SJCRH30 (cell line): ENCODE results near the gene LAMC1. TPM values are rescaled to one million over a fixed set of nuclear protein-coding genes. Genes with fewer than 3 reads are reported as not detected.
A peak's percentile ranks its signal among the peaks of the same experiment; 100 is the strongest.

ENCODE experiments used
- DNase-seq, 2 experiments: peaks; one replicate each; pipeline ENCODE4 v3.0.0-alpha.2; 2015 to 2020
- H3K27ac ChIP-seq: fragments of 250-450 bp; sonication (Bioruptor Pico); 2 replicates; pipeline ENCODE4 v1.5.1; 2020; ENCODE audit warnings: mild to moderate bottlenecking, moderate library complexity
- H3K27me3 ChIP-seq: fragments of 250-450 bp; sonication (Bioruptor Pico); 2 replicates; pipeline ENCODE4 v1.5.1; 2020; ENCODE audit warnings: mild to moderate bottlenecking, moderate library complexity
- H3K36me3 ChIP-seq: fragments of 250-450 bp; sonication (Bioruptor Pico); 2 replicates; pipeline ENCODE4 v1.5.1; 2020; ENCODE audit warnings: mild to moderate bottlenecking, moderate library complexity
- H3K4me1 ChIP-seq: fragments of 250-450 bp; sonication (Bioruptor Pico); 2 replicates; pipeline ENCODE4 v1.5.1; 2020; ENCODE audit warnings: mild to moderate bottlenecking, moderate library complexity
- H3K4me3 ChIP-seq: fragments of 250-450 bp; sonication (Bioruptor Pico); 2 replicates; pipeline ENCODE4 v1.5.1; 2020; ENCODE audit warnings: mild to moderate bottlenecking, moderate library complexity
- H3K9me3 ChIP-seq: fragments of 250-450 bp; sonication (Bioruptor Pico); replicated peaks from 2 replicates; pipeline ENCODE4 v1.5.1; 2020; ENCODE audit warnings: mild to moderate bottlenecking, moderate library complexity
- total RNA-seq: library from RNA; depleted of rRNA; stranded (reverse); fragments of >200 nt; shearing (Covaris generic); gene quantifications from 2 replicates; pipeline ENCODE4 v1.2.3, GENCODE V29; 2014

The LAMC1 gene
- total RNA-seq, 1 experiment from 2014 or later = 122 TPM

- H3K9me3 ChIP-seq = no peaks in the 10 kb centered on the region
- peak; percentile 14 to 75 for DNase-seq
- H3K27me3 ChIP-seq = no peaks in the 10 kb centered on the region
- peaks cover 43% of the 10 kb centered on the region for H3K4me1 ChIP-seq
- H3K27ac ChIP-seq = peak overlapping the region; percentile 82
- peaks cover 2% of the 10 kb centered on the region; the same call in 1 of the 2 replicates for H3K36me3 ChIP-seq
- peak overlapping the region; percentile 98 for H3K4me3 ChIP-seq
Measured at GRCh38 chr1:183025782-183026774, 2.9 kb downstream of the LAMC1 start.

GRCh38 chr1:183027031-183027430 lies 3.8 kb downstream of the LAMC1 start:
- peaks cover 2% of the 10 kb centered on the region; the same call in 1 of the 2 replicates for H3K36me3 ChIP-seq
- peaks cover 50% of the 10 kb centered on the region for H3K4me1 ChIP-seq
- peak overlapping the region; percentile 98 for H3K4me3 ChIP-seq
- H3K27me3 ChIP-seq = no peaks in the 10 kb centered on the region
- peak overlapping the region; percentile 82 for H3K27ac ChIP-seq
- no peak for DNase-seq
- H3K9me3 ChIP-seq = no peaks in the 10 kb centered on the region

DNA sequence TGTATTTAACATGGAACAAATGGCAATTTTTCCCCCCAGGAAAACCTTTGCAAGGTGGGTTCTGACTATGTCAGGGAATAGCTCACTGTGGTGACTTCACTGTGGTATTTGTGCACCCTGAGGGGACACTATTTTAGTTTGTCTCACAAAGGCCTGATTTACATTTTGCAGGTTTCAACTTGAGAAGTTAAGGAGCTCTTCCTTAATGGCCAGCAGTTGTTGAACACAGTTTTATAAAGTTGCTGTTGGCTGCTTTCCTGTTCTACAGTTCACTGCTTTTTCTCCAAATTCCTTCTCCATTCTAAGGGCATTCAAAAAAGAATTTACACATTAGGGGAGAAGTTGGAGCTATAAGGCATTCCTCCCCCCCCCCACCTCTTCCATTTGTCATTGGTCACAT lies 4.6 kb downstream of the LAMC1 start:
- H3K27me3 ChIP-seq = no peaks in the 10 kb centered on the region
- no peak overlapping the region for H3K27ac ChIP-seq
- H3K9me3 ChIP-seq = no peaks in the 10 kb centered on the region
- H3K4me1 ChIP-seq = peaks cover 58% of the 10 kb centered on the region
- no peak overlapping the region for H3K4me3 ChIP-seq
- DNase-seq = no peak
- peaks cover 4% of the 10 kb centered on the region; the same call in 1 of the 2 replicates for H3K36me3 ChIP-seq

DNA sequence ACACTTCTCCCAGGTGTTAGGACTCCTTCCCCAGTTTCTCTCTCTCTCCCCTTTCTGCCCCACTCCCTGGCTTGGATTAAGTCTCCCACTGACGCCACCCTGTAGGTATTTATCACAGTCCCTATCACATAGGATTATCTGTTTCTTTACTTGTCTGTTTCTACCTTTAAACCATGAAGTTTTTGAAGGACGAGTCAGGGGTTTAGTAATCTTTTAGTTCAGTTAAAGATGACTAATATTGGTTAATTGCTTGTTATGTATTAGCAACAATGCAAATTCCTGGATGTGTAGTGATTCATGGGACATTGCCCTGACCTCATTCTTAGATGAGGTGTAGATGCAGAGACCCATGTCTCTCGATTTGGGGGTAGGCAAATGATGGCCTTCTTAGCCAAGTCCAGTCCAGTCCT lies 6.4 kb downstream of the LAMC1 start:
- no peak for DNase-seq
- Histone ChIP-seq H3K36me3 (peaks cover 9% of the 10 kb centered on the region), H3K27me3 (no peaks in the 10 kb centered on the region), H3K4me1 (peaks cover 61% of the 10 kb centered on the region), H3K9me3 (no peaks in the 10 kb centered on the region), H3K4me3 (no peak overlapping the region), H3K27ac (peak overlapping the region; percentile 28)

GRCh38 chr1:183030053-183030452 lies 6.8 kb downstream of the LAMC1 start:
- no peak for DNase-seq
- H3K4me1 ChIP-seq = peaks cover 61% of the 10 kb centered on the region
- H3K4me3 ChIP-seq = no peak overlapping the region
- H3K9me3 ChIP-seq = no peaks in the 10 kb centered on the region
- peaks cover 9% of the 10 kb centered on the region for H3K36me3 ChIP-seq
- H3K27ac ChIP-seq = peak overlapping the region; percentile 28
- H3K27me3 ChIP-seq = no peaks in the 10 kb centered on the region

- no peak overlapping the region for H3K27ac ChIP-seq
- H3K27me3 ChIP-seq = no peaks in the 10 kb centered on the region
- H3K9me3 ChIP-seq = no peaks in the 10 kb centered on the region
- no peak overlapping the region for H3K4me3 ChIP-seq
- DNase-seq = peak; percentile 32 to 37
- peaks cover 11% of the 10 kb centered on the region for H3K36me3 ChIP-seq
- H3K4me1 ChIP-seq = peaks cover 47% of the 10 kb centered on the region
Measured at GRCh38 chr1:183032122-183032921, 9.1 kb downstream of the LAMC1 start.

GRCh38 chr1:183033205-183033604 lies 10.0 kb downstream of the LAMC1 start:
- Histone ChIP-seq H3K4me1 (peaks cover 41% of the 10 kb centered on the region), H3K27ac (no peak overlapping the region)

DNA sequence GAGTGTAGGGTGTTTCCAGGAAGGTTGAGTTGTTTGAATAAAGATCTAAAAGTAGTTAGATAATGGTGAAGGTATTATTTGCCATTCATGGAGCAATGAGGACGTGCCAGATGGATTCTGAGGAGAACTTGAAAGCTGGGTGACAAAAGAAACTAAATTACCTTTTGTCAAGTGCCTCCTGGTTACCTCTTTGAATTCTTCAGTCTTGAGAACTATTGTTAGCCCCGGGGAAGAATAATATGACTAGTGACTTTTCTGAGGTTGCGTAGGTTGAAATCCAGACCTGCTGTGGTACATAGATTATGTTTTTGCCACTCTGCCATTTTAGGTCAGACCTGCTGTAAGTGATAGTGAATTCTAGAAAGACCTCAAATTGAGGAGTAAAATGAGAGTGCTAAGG lies 11.5 kb downstream of the LAMC1 start:
- Histone ChIP-seq H3K27me3 (no peaks in the 10 kb centered on the region), H3K9me3 (no peaks in the 10 kb centered on the region), H3K27ac (no peak overlapping the region), H3K4me1 (peaks cover 35% of the 10 kb centered on the region), H3K36me3 (peaks cover 11% of the 10 kb centered on the region), H3K4me3 (no peak overlapping the region)
- DNase-seq = no peak

More at GRCh38 chr1:183033205-183033604, 10.0 kb downstream of the LAMC1 start:
- DNase-seq = no peak
- Histone ChIP-seq H3K27me3 (no peaks in the 10 kb centered on the region), H3K4me3 (no peak overlapping the region), H3K36me3 (peaks cover 11% of the 10 kb centered on the region), H3K9me3 (no peaks in the 10 kb centered on the region)

DNA sequence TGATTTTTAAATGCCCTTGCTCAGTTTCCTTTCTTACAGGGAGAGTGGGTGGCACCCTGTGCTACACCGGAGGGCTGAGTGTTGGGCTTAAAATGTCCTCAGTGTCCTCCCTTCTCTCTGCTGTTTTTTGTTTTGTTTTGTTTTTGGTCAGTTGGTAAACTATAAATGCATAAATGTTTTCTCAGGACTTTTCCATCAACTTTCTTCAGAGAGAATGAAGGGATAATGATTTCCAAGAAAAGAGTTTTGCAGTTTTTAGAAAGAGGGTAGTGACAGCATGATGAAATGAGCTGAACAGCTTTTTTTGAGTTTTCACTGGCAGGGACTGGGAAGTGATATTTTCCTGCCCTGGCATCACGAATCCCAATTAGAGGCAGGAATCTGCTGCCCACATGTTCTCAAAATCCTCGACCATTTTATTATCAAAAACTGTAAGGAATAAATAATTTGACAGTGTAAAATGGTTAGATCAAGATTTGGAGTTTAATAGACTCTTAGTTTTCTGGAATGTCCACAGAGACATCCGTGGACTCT lies 15.2 kb downstream of the LAMC1 start:
- Histone ChIP-seq H3K27ac (no peak overlapping the region), H3K27me3 (no peaks in the 10 kb centered on the region), H3K36me3 (peaks cover 5% of the 10 kb centered on the region; the same call in 1 of the 2 replicates), H3K4me3 (no peak overlapping the region), H3K4me1 (peaks cover 14% of the 10 kb centered on the region), H3K9me3 (no peaks in the 10 kb centered on the region)
- no peak for DNase-seq

DNA sequence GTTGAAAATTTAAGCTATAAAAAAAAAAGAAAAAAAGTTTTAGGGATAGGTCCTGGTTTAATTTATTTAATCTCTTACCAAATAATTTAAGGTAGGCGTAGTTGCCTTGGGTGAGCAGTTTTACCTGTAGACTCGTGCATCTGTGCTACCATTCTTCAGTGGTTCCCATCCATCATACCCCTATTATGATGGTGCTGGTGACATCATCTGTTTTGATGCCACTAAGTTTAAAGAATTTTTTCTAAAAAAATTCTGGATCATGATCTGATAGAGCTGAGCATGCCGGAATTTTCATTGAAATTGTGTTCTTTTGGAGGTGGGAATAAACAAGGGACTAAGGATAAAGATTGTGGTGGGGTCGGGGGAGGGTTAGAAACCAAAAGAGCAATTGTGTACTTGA lies 15.7 kb downstream of the LAMC1 start:
- Histone ChIP-seq H3K36me3 (peaks cover 3% of the 10 kb centered on the region; the same call in 1 of the 2 replicates), H3K4me1 (peaks cover 14% of the 10 kb centered on the region), H3K4me3 (no peak overlapping the region), H3K27me3 (no peaks in the 10 kb centered on the region), H3K27ac (no peak overlapping the region), H3K9me3 (no peaks in the 10 kb centered on the region)
- DNase-seq = no peak

DNA sequence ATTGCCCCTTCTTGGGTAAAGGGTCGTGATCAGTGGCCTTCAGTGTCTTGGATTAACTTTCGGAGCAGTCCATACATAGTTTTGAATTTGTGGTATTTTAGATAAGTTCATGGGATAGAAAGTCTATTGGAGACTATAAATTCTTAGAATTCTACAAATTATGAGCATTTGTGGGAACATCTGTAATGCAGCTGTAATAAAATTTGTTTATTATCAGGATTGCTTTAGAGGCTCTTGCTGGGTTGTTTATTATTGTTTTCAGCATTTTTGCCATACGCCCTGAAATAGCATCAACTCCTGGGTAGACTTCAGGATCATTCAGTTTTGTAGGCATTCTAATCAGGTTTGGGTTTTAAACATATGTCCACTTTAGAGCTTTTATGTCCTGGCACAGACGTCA lies 16.1 kb downstream of the LAMC1 start:
- Histone ChIP-seq H3K4me3 (no peak overlapping the region), H3K36me3 (peaks cover 2% of the 10 kb centered on the region; the same call in 1 of the 2 replicates)
- no peak for DNase-seq

GRCh38 chr1:183039985-183040447 lies 16.8 kb downstream of the LAMC1 start:
- Histone ChIP-seq H3K4me1 (peaks cover 14% of the 10 kb centered on the region), H3K27ac (peak overlapping the region; percentile 65), H3K9me3 (no peaks in the 10 kb centered on the region), H3K27me3 (no peaks in the 10 kb centered on the region), H3K4me3 (0 out of 2 replicates have a peak overlapping the region, but pooled peaks have one; percentile 6), H3K36me3 (peaks cover 2% of the 10 kb centered on the region; the same call in 1 of the 2 replicates)
- DNase-seq = peak; percentile 72 to 88

More for the DNA sequence above, 16.1 kb downstream of the LAMC1 start:
- H3K9me3 ChIP-seq = no peaks in the 10 kb centered on the region
- peak overlapping the region; percentile 65 for H3K27ac ChIP-seq
- peaks cover 14% of the 10 kb centered on the region for H3K4me1 ChIP-seq
- H3K27me3 ChIP-seq = no peaks in the 10 kb centered on the region

DNA sequence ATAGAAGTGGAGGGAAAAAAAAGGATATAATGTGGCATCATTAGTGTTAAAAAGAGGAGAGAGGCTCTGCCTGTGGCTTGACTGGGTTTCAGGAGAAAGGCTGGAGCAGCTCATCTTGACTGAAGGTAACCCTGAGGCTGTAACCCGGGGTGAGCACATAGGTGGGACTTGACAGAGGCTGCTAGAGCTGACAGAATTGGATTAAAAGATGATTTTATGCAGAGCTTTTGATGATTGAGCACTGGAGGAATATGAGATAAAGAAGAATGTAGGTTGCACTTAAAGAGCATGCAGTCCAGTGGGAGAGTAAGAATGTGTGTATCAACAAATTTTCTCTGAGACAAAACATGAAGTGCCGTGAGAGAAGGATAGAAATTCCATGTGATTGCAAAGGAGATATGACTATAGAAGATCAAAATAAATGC lies 17.3 kb downstream of the LAMC1 start:
- no peak overlapping the region for H3K4me3 ChIP-seq

GRCh38 chr1:183043254-183043653 lies 20.0 kb downstream of the LAMC1 start:
- Histone ChIP-seq H3K4me3 (no peak overlapping the region), H3K4me1 (peaks cover 20% of the 10 kb centered on the region), H3K36me3 (no peaks in the 10 kb centered on the region), H3K9me3 (no peaks in the 10 kb centered on the region), H3K27ac (no peak overlapping the region), H3K27me3 (no peaks in the 10 kb centered on the region)
- no peak for DNase-seq

More for the DNA sequence above, 17.3 kb downstream of the LAMC1 start:
- H3K4me1 ChIP-seq = peaks cover 19% of the 10 kb centered on the region
- DNase-seq = no peak
- no peaks in the 10 kb centered on the region for H3K27me3 ChIP-seq
- H3K9me3 ChIP-seq = no peaks in the 10 kb centered on the region
- peaks cover 2% of the 10 kb centered on the region; the same call in 1 of the 2 replicates for H3K36me3 ChIP-seq
- H3K27ac ChIP-seq = peak overlapping the region; percentile 65
